ENCODE data around the gene TMPRSS9.
"Not testable (repeated sequence)": the region's sequence is repeated elsewhere in the genome, so short reads cannot be mapped to it uniquely, and the experiment has no call there.

Gene TMPRSS9

GRCh38 chr19:2438178-2438577, 78.1 kb downstream of the TMPRSS9 start:
- no peak for DNase-seq (ENCODE audit: low read depth)

DNA sequence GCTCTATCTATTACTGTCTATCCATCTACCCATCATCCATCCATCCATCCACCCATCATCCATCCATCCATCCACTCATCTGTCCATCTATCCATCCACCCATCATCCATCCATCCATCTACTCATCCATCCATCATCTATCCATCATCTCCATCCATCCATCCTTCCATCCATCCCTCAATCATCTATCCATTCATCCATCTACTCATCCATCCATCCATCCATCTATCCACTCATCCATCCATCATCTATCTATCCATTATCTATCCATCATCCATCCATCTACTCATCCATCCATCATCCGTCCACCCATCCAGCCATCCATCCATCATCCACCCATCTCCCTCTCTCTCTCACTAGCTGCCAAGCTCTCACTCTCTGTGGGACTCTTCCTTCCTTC, 80.5 kb downstream of the TMPRSS9 start:
- no peak for DNase-seq (ENCODE audit: low read depth)

- DNase-seq (ENCODE audit: low read depth): no peak
Observed at GRCh38 chr19:2441096-2441752, 81.2 kb downstream of the TMPRSS9 start.

GRCh38 chr19:2443116-2443784, 83.2 kb downstream of the TMPRSS9 start:
- no peak for DNase-seq (ENCODE audit: low read depth)

DNA sequence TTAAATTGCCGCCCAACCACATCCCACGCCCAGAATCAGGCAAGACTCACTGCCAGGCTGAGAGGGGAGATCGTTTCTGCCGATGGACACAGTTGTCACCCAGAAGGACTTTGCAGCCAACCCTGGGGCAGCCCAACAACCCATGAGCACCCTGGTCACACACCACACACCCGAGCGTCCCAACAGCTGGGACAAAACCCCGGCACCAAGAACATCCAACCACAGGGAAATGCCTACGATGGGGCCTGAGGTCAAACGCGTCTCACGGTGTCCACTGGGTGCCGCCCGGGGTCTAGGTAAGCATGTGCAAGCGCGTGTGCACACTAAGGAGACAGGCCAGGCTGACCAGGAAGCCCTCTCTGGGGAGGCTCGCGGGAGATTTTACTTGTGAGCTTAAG, 83.7 kb downstream of the TMPRSS9 start:
- DNase-seq (ENCODE audit: low read depth): no peak

GRCh38 chr19:2444251-2445002, 84.4 kb downstream of the TMPRSS9 start:
- DNase-seq (ENCODE audit: low read depth): no peak

DNA sequence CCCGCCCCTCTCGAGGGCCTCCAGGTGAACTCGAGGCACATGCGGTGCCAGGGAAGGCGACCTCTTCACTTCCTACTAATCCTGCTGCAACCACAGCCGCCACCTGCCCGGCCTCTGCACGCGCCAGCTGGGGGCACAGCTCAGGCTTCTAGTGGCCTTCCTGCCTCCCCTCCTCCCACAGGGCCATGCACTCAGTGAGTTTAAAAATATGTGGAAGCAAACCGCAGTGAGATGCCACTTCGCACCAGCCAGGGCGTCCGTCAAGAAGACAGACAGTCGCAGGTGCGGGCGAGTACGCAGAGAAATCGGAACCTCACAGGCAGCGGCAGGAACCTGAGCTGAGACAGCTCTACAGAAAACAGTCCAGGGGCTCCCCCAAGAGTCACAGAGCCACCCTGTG, 86.3 kb downstream of the TMPRSS9 start:
- DNase-seq (ENCODE audit: low read depth): no peak

DNA sequence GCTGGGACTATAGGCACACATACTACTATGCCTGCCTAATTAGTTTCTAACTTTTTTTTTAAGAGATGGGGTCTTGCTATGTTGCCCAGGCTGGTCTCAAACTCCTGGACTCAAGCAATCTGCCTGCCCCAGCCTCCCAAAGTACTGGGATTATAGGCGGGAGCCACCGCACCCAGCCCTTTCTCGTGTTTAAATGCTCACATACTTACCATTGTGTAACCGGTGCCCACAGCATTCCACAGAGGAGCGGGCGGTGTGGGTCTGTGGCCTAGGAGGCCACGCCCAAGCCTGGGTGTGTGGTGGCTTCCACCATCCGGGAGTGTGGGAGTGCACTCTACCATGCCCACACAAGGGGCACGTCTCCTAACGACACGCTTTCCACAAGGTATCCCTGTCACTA, 89.0 kb downstream of the TMPRSS9 start:
- no peak for DNase-seq (ENCODE audit: low read depth)

- no peak for DNase-seq (ENCODE audit: low read depth)
Observed at GRCh38 chr19:2451138-2451537, 91.1 kb downstream of the TMPRSS9 start.

GRCh38 chr19:2451741-2452140, 91.7 kb downstream of the TMPRSS9 start:
- DNase-seq (ENCODE audit: low read depth): no peak

DNA sequence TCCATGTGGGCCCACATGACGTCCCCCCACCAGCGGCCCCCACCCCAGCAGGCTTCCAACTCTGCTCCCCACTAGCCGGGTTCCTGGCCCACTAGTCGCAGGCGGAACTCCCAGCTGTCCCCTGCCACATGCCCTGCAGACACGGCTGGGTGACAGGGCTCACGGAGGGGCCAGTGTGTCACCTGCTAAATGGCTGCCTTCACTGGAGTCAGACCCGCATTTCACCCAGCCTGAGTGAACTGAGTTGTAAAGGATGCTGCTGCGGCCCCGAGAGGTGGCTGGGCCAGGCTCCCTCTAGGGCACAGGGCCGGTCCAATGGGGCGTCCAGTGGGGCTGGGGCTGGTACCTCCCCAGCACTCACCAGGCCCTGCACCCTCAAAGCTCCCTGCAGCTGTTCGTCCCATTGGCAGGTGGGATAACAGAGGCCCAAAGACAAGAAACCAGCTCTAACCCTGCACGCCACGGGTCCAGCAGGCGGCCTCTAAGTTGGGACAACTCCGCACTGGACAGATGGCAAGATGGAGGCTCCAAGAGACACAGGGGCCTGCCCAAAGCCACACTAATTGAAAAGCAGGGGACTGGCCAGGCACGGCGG, 93.5 kb downstream of the TMPRSS9 start:
- DNase-seq (ENCODE audit: low read depth): no peak

DNA sequence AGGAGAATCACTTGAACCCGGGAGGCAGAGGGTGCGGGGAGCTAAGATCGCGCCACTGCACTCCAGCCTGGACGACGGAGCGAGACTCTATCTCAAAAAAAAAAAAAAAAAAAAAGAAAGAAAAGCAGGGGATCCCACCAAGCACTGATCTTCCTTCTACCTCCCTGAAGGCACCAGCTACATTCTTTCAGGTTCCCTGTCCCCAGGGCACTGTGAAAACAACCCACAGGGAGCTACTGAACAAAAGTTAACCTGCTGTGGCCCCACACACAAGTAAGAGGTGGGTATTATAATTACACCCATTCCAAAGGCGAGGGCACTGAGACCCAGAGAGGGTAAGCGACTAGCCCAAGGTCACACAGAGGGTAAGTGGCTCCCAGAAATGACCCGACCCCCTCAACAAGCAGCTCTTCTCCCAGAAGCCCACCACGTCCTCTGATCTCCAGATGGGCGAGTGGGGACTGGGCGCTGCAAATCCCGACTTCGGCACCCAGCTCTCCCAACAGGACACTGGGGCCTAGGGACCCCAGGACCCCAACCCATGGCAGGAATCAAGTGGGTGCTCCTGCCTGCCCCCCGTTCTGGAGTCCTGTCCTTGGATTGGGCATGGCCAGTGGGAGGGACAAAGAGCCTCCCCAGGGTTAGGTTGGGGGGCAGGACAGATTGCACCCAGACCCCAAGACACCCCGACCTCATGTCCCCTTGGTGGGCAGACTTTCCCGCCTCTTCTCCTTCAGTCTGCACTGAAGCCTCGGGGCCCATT, 94.3 kb downstream of the TMPRSS9 start:
- DNase-seq (ENCODE audit: low read depth): no peak

DNA sequence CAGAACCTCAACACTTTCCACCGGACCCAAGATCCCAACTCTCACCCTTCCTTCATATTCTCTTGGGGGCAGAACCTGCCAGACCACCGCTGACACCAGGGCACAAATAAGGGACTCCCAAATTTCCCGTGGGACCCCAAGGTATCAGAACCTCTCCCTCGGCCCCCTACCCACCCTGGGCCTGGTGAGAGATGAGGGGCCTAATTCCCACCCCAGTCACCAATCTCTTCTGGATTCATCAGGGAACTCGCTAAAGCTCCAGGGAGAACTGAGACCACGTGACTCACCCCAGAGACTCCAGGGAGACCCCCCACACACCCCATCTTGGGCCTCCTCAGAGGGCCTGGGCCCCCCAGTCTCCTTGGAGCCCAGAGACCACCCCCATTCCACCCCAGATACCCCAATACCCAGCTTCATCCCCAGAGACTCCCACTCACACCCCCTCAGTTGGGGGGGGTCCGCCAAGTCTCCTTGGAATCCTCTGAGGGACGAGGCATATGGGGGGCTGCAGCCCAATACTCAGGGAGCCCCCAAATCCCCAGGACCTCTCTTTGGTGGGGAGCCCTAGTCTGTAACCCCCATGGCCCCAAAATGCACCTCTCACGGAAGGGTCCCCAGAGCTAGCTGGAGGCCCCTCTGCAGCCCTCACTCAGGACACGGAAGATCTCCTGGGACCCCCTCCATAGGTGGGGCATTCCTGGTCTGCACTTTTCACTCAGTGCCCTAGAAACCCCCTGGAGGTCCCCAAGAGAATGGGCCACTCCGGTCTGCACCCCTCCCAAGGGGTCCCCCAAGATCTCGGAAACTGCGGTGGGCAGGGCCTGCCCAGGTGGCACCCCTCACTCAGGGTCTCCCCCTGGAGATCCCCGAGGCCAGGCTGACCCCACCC, 95.1 kb downstream of the TMPRSS9 start:
- DNase-seq (ENCODE audit: low read depth): no peak

DNA sequence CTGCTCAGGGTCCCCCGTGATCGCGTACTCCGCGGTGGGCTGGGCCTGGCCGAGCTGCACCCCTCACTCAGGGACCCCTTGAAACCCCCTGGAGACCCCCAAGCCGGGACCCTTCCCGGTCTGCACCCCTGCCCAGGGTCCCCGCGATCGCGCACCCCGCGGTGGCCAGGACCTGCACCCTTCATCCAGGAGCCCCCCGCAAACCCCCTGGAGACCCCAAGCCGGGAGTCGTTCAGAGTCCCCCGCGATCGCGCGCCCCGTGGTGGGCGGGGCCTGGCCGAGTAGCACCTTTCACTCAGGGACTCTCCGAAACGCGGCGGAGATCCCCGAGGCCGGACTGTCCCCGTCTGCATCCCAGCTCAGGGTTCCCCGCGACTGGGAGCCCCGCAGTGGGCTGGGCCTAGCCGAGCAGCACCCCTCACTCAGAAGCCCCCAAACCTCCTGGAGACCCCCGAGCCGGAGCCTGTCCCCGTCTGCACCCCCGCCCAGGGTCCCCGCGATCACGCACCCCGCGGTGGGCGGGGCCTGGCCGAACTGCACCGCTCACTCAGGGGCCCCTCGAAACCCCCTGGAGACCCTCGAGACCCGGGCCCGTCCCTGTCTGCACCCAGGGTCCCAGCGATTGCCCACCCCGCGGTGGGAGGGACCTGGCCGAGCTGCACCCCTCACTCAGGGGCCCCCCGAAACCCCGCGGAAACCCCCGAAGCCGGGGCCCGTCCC, 95.9 kb downstream of the TMPRSS9 start:
- peak; percentile 23 for DNase-seq (ENCODE audit: low read depth)

DNA sequence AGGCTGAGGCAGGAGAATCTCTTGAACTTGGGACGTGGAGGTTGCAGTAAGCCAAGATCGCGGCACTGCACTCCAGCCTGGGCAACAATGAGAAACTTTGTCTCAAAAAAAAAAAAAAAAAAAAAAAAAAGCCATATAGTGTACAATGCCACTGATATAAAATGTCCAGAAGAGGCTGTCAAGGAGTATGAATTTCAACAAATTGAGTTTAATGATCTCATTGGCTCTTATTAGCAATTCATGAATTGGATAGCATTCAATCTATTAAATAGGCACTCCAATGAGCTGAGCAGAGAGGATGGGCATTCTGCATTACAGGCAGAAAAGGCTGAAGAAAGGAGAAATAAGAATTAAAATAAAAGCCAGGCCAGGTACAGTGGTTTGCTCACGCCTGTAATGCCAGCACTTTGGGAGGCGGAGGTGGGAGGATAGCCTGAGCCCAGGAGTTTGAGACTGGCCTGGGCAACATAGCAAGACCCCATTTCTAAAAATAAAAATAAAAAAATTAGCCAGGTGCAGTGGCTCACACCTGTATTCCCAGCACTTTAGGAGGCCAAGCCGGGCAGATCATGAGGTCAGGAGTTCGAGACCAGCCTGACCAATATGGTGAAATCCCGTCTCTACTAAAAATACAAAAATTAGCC, 97.5 kb downstream of the TMPRSS9 start:
- DNase-seq (ENCODE audit: low read depth): no peak

DNA sequence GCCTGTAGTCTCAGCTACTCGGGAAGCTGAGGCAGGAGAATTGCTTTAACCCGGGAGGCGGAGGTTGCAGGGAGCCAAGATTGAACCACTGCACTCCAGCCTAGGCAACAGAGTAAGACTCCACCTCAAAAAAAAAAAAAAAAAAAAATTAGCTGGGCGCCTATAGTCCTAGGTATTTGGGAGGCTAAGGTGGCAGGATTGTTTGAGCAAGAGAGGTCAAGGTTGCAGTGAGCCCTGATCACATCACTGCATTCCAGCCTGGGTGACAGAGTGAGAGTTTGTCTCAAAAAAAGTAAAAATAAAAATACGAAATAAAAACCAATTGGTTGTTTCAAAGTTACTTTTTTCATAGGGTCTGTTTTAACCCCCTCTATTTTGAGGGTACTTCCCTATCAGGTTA, 98.0 kb downstream of the TMPRSS9 start:
- DNase-seq (ENCODE audit: low read depth): no peak

GRCh38 chr19:2458776-2459175, 98.7 kb downstream of the TMPRSS9 start:
- DNase-seq (ENCODE audit: low read depth): not testable (repeated sequence)

DNA sequence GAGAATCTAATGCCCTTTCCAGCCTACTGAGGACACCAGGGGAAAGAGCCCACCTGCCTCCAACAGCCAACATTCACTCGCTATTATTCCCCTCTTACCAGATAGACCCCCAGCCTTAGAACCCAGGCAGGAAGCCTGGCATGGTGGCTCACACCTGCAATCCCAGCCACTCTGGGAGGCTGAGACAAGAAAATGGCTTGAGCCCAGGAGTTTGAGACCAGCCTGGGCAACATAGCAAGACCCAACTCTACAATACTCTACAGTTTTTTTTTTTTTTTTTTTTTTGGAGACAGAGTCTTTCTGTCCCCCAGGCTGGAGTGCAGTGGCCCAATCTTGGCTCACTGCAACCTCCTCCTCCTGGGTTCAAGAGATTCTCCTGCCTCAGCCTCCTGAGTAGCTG, 100.2 kb downstream of the TMPRSS9 start:
- DNase-seq (ENCODE audit: low read depth): no peak

- peak; percentile 34 for DNase-seq (ENCODE audit: low read depth)
Observed at GRCh38 chr19:2461751-2462634, 101.9 kb downstream of the TMPRSS9 start.

Measured in activated gamma-delta T cell treated with anti-CD3 and anti-CD28 coated beads, Interleukin-2, amount 50 U/mL, for 16 hours (primary cell).